ENCODE data around the gene TSPAN18. TPM values are rescaled to one million over a fixed set of nuclear protein-coding genes. Genes with fewer than 3 reads are reported as not detected.

Gene TSPAN18
- total RNA-seq, 1 donor = 5.8 TPM

DNA sequence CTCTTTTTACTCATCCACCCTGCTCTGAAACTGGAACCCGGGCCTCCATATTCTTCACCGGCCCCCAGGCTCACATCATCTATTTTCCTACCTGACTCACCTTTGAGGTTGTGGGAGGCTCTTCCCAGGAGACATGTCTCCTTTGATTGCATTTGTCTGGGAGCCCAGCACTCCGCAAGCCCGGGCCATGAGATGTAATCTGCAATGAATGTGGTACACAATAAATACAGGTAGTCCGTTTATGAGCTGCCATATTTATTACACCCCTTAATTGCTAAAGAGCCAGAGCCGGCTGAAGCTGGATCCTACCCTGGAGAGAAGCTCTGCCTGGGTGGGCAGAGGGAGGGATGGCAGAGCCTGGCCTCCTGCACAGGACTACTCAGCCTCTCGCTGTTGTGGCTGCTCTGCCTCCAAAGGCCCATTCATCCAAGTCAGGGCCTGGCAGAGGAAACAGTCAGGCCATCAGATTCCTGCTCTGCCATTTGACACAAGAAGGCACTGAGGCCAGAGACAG lies 174.4 kb downstream of the TSPAN18 start:
- DNase-seq (ENCODE audit: insufficient read length, low spot score, missing footprints) = peak; percentile 13
- TF ChIP-seq, protein P1, sequence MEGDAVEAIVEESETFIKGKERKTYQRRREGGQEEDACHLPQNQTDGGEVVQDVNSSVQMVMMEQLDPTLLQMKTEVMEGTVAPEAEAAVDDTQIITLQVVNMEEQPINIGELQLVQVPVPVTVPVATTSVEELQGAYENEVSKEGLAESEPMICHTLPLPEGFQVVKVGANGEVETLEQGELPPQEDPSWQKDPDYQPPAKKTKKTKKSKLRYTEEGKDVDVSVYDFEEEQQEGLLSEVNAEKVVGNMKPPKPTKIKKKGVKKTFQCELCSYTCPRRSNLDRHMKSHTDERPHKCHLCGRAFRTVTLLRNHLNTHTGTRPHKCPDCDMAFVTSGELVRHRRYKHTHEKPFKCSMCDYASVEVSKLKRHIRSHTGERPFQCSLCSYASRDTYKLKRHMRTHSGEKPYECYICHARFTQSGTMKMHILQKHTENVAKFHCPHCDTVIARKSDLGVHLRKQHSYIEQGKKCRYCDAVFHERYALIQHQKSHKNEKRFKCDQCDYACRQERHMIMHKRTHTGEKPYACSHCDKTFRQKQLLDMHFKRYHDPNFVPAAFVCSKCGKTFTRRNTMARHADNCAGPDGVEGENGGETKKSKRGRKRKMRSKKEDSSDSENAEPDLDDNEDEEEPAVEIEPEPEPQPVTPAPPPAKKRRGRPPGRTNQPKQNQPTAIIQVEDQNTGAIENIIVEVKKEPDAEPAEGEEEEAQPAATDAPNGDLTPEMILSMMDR (IDR thresholded peaks at IDR 0.05; ENCODE audit: extremely low read depth, low read depth, low read length) = no peak
- no peaks in the 10 kb centered on the region for H3K4me1 ChIP-seq (ENCODE audit: insufficient read depth, low read length)

DNA sequence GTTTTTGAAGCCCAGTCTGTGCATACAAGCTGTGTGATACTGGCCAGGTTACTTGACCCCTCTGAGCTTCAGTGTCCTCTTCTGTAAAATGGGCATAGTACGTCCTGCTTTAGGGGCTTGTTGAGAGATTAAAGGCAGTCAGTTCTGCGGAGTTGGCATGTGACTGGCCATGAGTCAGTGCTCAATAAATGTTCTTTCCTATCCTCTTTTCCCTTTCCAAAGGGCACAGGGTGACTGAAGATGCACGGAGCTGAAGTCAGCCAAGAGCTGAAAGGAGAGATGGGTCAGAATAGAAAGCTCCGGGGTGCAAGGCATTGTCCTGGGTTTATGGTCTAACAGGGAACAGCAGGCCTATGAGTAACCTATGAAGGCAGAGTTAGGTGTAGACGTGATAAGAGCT lies 175.0 kb downstream of the TSPAN18 start:
- H3K4me3 ChIP-seq (ENCODE audit: insufficient read depth, low read length) = no peak overlapping the region
- H3K9me3 ChIP-seq (ENCODE audit: low read depth, low read length) = no peaks in the 10 kb centered on the region
- peak; percentile 23 for DNase-seq (ENCODE audit: insufficient read length, low spot score, missing footprints)
- TF ChIP-seq, protein P1 (IDR thresholded peaks at IDR 0.05; ENCODE audit: extremely low read depth, low read depth, low read length) = no peak
- H3K36me3 ChIP-seq (ENCODE audit: insufficient read depth, low read length) = no peaks in the 10 kb centered on the region
- H3K79me2 ChIP-seq (ENCODE audit: insufficient read depth, low read length) = no peaks in the 10 kb centered on the region
- H3K4me2 ChIP-seq (ENCODE audit: insufficient read depth, low read length) = no peak overlapping the region
- H3K27me3 ChIP-seq (ENCODE audit: insufficient read depth, low read length) = peaks cover 3% of the 10 kb centered on the region
- no peak overlapping the region for H2AFZ ChIP-seq (ENCODE audit: low read length)
- no peak overlapping the region for H3K27ac ChIP-seq (ENCODE audit: low read depth, low read length)
- H3K4me1 ChIP-seq (ENCODE audit: insufficient read depth, low read length) = no peaks in the 10 kb centered on the region
- no peaks in the 10 kb centered on the region for H4K20me1 ChIP-seq (ENCODE audit: insufficient read depth, low read length)

More for the DNA sequence above, 174.4 kb downstream of the TSPAN18 start:
- no peaks in the 10 kb centered on the region for H3K79me2 ChIP-seq (ENCODE audit: insufficient read depth, low read length)
- no peak overlapping the region for H3K4me3 ChIP-seq (ENCODE audit: insufficient read depth, low read length)
- no peak overlapping the region for H2AFZ ChIP-seq (ENCODE audit: low read length)
- no peaks in the 10 kb centered on the region for H3K36me3 ChIP-seq (ENCODE audit: insufficient read depth, low read length)
- H3K4me2 ChIP-seq (ENCODE audit: insufficient read depth, low read length) = no peak overlapping the region
- no peaks in the 10 kb centered on the region for H3K9me3 ChIP-seq (ENCODE audit: low read depth, low read length)
- H3K27ac ChIP-seq (ENCODE audit: low read depth, low read length) = no peak overlapping the region
- H3K27me3 ChIP-seq (ENCODE audit: insufficient read depth, low read length) = peaks cover 3% of the 10 kb centered on the region
- no peaks in the 10 kb centered on the region for H4K20me1 ChIP-seq (ENCODE audit: insufficient read depth, low read length)

DNA sequence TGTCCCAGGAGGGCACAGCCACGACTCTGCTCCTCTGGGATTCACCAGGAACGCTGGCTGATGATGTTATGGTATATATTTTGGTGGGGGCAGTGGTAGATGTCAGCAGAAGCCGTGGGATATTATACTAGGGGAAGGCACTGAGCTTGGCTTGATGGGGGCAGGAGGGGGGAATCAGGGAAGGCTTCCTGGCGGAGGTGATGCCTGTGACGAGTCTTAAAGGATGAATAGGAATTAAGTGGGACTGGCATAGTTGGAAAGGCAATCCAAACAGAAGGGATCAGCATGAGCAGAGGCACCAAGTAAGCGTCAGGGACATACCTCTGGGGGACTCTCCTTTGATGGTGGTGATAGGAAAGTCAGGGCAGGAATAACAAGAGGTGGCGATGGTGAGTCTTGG lies 176.3 kb downstream of the TSPAN18 start:
- Histone ChIP-seq H3K27me3 (ENCODE audit: insufficient read depth, low read length) (peaks cover 6% of the 10 kb centered on the region), H3K4me2 (ENCODE audit: insufficient read depth, low read length) (no peak overlapping the region), H3K27ac (ENCODE audit: low read depth, low read length) (no peak overlapping the region), H3K79me2 (ENCODE audit: insufficient read depth, low read length) (no peaks in the 10 kb centered on the region), H3K4me1 (ENCODE audit: insufficient read depth, low read length) (no peaks in the 10 kb centered on the region), H3K4me3 (ENCODE audit: insufficient read depth, low read length) (no peak overlapping the region), H4K20me1 (ENCODE audit: insufficient read depth, low read length) (no peaks in the 10 kb centered on the region), H2AFZ (ENCODE audit: low read length) (no peak overlapping the region), H3K9me3 (ENCODE audit: low read depth, low read length) (no peaks in the 10 kb centered on the region), H3K36me3 (ENCODE audit: insufficient read depth, low read length) (no peaks in the 10 kb centered on the region)
- TF ChIP-seq, protein P1 (IDR thresholded peaks at IDR 0.05; ENCODE audit: extremely low read depth, low read depth, low read length) = no peak
- no peak for DNase-seq (ENCODE audit: insufficient read length, low spot score, missing footprints)

DNA sequence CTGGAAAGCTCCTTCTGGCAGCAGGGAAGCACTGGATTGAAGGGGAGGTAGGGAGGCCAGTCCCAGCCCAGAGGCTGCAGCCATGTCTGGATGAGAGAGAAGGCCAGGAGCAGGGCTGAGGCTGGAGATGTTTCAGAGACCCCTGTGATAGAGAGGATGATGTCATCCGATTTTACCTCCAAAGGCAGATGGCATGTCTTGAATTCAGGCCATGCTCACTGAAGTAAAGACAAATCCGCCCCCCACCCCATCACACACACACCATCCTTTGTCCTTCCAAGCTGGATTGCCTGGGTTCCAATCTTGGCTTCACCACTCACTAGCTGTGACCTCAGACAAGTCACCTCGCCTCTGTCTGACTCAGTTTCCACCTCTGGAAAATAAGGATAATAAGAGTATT lies 176.8 kb downstream of the TSPAN18 start:
- Histone ChIP-seq H4K20me1 (ENCODE audit: insufficient read depth, low read length) (no peaks in the 10 kb centered on the region), H3K4me3 (ENCODE audit: insufficient read depth, low read length) (no peak overlapping the region), H3K36me3 (ENCODE audit: insufficient read depth, low read length) (no peaks in the 10 kb centered on the region), H3K9me3 (ENCODE audit: low read depth, low read length) (no peaks in the 10 kb centered on the region), H3K4me2 (ENCODE audit: insufficient read depth, low read length) (no peak overlapping the region), H3K79me2 (ENCODE audit: insufficient read depth, low read length) (no peaks in the 10 kb centered on the region), H3K4me1 (ENCODE audit: insufficient read depth, low read length) (no peaks in the 10 kb centered on the region), H3K27me3 (ENCODE audit: insufficient read depth, low read length) (peaks cover 6% of the 10 kb centered on the region), H2AFZ (ENCODE audit: low read length) (no peak overlapping the region), H3K27ac (ENCODE audit: low read depth, low read length) (no peak overlapping the region)
- TF ChIP-seq, protein P1 (IDR thresholded peaks at IDR 0.05; ENCODE audit: extremely low read depth, low read depth, low read length) = no peak
- peak; percentile 72 for DNase-seq (ENCODE audit: insufficient read length, low spot score, missing footprints)
